AG10803 (cell line): ENCODE measurements around the gene ZC3H7B.

Experiments used
- DNase-seq: peaks from one replicate; pipeline ENCODE4 v3.0.0; 2010; ENCODE audit warnings: low read depth
- H3K4me3 ChIP-seq: 2 replicates; pipeline ENCODE4 v1.5.1; 2011; ENCODE audit warnings: mild to moderate bottlenecking, low read length, control low read depth
- CTCF ChIP-seq: conservative IDR thresholded peaks from 2 replicates; pipeline ENCODE4 v1.5.1; 2011; ENCODE audit warnings: mild to moderate bottlenecking, low read length, control low read depth, inconsistent platforms

Gene ZC3H7B

DNA sequence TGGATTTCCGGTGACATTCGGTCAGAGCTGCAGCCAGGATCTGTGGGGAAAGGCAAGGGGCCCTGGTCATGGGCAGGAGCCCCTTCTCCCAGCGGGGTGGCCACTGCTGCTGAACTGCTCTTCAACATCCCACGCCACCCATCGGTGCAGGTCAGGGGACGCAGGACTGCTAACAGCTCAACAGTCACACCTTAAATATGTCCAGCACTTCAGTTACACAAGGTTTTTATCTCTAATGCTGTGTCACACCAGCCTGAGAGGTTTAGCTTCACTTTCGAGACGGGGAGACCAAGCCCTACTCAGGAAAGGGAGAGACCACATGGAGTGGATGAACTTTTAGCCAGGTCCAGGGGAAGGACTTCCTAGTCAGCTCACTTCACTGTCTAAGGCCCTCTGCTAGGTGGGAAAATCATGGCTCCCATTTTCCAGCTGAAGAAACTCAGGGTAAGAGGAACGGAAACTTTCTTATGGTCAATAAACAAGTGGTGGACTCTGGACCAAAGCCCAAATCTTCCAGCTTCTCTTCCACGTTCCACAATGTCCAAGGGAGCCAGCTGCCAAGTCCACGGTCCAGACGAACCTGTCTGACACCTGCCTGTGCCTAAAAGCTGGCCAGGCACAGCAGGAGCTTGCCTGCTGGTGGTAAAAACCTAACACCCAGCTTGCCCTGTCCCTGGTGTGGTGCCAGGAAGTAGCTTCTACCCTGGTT lies 39.6 kb upstream of the ZC3H7B start:
- no peak for DNase-seq
- H3K4me3 ChIP-seq = no peak overlapping the region
- TF ChIP-seq CTCF = no peak

GRCh38 chr22:41262250-41262765 lies 39.0 kb upstream of the ZC3H7B start:
- DNase-seq = no peak
- no peak overlapping the region for H3K4me3 ChIP-seq
- TF ChIP-seq CTCF = no peak

DNA sequence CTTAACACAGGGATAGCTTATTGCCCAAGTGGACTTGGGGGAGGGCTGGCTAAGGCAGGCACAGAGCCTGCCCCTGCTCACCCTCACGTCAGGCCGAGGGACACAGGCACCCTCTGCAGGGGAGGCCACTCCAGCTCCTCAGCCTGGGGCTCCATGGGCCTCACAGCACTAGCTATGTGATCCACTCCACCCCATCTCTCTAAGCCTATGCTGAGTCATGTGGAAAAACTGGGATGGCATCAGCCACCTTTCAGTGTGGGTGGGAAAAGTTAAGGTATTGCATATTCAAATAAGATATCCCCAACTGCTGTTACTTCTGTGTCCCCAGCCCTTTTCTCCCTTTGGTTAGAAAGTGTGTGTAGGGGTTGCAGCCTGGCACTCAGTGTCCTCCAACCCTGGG lies 37.6 kb upstream of the ZC3H7B start:
- no peak for TF ChIP-seq CTCF
- no peak overlapping the region for H3K4me3 ChIP-seq
- DNase-seq = no peak

DNA sequence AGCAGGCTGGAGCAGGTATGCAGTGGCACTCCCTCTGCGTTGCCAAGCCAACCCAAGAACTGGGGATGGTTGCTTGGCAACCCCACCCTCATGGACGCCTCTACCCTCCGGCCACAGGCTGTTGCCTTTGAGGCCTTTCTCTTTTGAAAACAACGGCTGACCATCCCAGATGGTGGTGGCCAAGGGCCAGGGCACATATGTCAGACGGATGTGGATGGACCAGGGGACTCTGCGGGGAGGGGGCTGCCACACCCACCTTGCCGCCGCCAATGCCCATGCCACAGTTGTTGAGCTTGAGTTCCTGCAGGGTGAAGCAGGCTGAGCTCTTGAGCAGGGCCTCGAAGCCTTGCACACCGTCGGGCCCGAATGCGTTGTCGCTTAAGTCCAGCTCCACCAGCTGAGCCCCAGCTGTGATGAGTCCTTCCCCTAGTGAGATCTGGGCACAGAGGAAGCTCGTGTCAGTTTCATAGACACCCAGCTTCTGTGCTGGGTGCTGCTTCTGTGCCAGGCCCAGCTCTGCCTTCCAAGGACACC lies 36.9 kb upstream of the ZC3H7B start:
- DNase-seq = no peak
- TF ChIP-seq CTCF = no peak
- H3K4me3 ChIP-seq = no peak overlapping the region

- H3K4me3 ChIP-seq = no peak overlapping the region
- DNase-seq = no peak
- TF ChIP-seq CTCF = no peak
Measured at GRCh38 chr22:41267958-41268357, 33.4 kb upstream of the ZC3H7B start.

DNA sequence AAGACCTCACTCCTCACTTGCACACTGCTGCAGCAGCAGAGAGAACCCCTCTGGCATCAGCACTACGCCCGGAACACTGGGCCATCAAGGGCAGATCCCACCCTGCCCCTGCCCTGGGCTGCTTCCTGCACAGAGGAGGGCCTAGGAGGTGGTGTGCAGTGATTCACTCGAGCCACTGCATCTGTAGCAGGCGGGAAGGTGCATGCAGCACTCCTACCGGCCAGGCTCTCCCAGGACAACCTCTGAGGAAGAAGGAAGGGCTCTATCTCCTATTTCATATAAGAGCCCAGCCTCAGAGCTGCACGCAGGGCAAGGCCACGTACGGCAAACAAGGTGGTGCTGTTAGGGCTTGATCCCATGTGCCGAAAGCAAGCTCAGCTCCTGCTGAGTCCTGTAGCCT lies 29.5 kb upstream of the ZC3H7B start:
- TF ChIP-seq CTCF = no peak
- no peak for DNase-seq
- no peak overlapping the region for H3K4me3 ChIP-seq

- no peak for TF ChIP-seq CTCF
- no peak for DNase-seq
- no peak overlapping the region for H3K4me3 ChIP-seq
Measured at GRCh38 chr22:41273128-41273527, 28.2 kb upstream of the ZC3H7B start.
